Retina (tissue), 1 donor: ENCODE measurements around the gene PATZ1.
"Not testable (repeated sequence)": the region's sequence is repeated elsewhere in the genome, so short reads cannot be mapped to it uniquely, and the experiment has no call there.

Experiments
- DNase-seq: peaks from one replicate; pipeline ENCODE4 v3.0.0-alpha.2; 2016

The PATZ1 gene

GRCh38 chr22:31342389-31343140 lies 3.6 kb downstream of the PATZ1 start:
- DNase-seq, result peak; percentile 64

- no peak for DNase-seq
These were observed 4.6 kb downstream of the PATZ1 start for GRCh38 chr22:31341386-31342088.

- no peak for DNase-seq
These were observed 5.3 kb downstream of the PATZ1 start for GRCh38 chr22:31340765-31341247.

- no peak for DNase-seq
These were observed 5.8 kb downstream of the PATZ1 start for GRCh38 chr22:31340360-31340759.

GRCh38 chr22:31339148-31339832 lies 6.9 kb downstream of the PATZ1 start:
- no peak for DNase-seq

- DNase-seq, result no peak
These were observed 9.0 kb downstream of the PATZ1 start for GRCh38 chr22:31337178-31337577.

- DNase-seq, result no peak
These were observed 11.8 kb downstream of the PATZ1 start for GRCh38 chr22:31334329-31334728.

GRCh38 chr22:31333641-31334040 lies 12.5 kb downstream of the PATZ1 start:
- DNase-seq, result no peak

- no peak for DNase-seq
These were observed 13.3 kb downstream of the PATZ1 start for GRCh38 chr22:31332886-31333285.

- no peak for DNase-seq
These were observed 14.1 kb downstream of the PATZ1 start for GRCh38 chr22:31332010-31332409.

GRCh38 chr22:31329453-31330215 lies 16.5 kb downstream of the PATZ1 start:
- DNase-seq, result no peak

GRCh38 chr22:31329029-31329428 lies 17.1 kb downstream of the PATZ1 start:
- DNase-seq, result no peak

- DNase-seq, result no peak
These were observed 17.6 kb downstream of the PATZ1 start for GRCh38 chr22:31328544-31328960.

- DNase-seq, result no peak
These were observed 18.2 kb downstream of the PATZ1 start for GRCh38 chr22:31327806-31328543.

- DNase-seq, result no peak
These were observed 19.3 kb downstream of the PATZ1 start for GRCh38 chr22:31326877-31327276.

GRCh38 chr22:31323578-31324550 lies 22.3 kb downstream of the PATZ1 start:
- no peak for DNase-seq

- DNase-seq, result no peak
These were observed 24.7 kb downstream of the PATZ1 start for GRCh38 chr22:31321421-31321820.

- not testable (repeated sequence) for DNase-seq
These were observed 31.9 kb downstream of the PATZ1 start for GRCh38 chr22:31314220-31314619.

- peak; percentile 61 for DNase-seq
These were observed 32.6 kb downstream of the PATZ1 start for GRCh38 chr22:31313366-31314147.

- DNase-seq, result no peak
These were observed 38.0 kb downstream of the PATZ1 start for GRCh38 chr22:31308181-31308580.
